SK-N-SH (cell line): Measurements from ENCODE around the gene SMARCE1. TPM values are rescaled to one million over a fixed set of nuclear protein-coding genes. Genes with fewer than 3 reads are reported as not detected.

ENCODE experiments used
- CTCF ChIA-PET: fragments of 300-600, 350-600 bp; formaldehyde crosslinking; extraction: SDS; loops from one replicate; lab custom pipeline; 2021; lab: Yijun Ruan, JAX
- POLR2A ChIA-PET: fragments of 350-600 bp; sonication (Branson Sonifier 250); formaldehyde crosslinking; extraction: SDS; loops from one replicate; lab custom pipeline; 2020; ENCODE audit warnings: antibody characterized with exemption, inconsistent platforms; lab: Yijun Ruan, JAX
- DNase-seq: peaks from one replicate; pipeline ENCODE4 v3.0.0; 2012
- H2AFZ ChIP-seq: fragments of 200-600 bp; sonication (generic); 2 replicates; pipeline ENCODE4 v1.8.1; 2016; ENCODE audit warnings: antibody characterized with exemption, mild to moderate bottlenecking, low read depth
- H3F3A ChIP-seq: fragments of 200-600 bp; sonication (generic); replicated peaks from 2 replicates; pipeline ENCODE3; 2016; ENCODE audit warnings: antibody characterized with exemption, mild to moderate bottlenecking; ENCODE audit not compliant: insufficient read depth
- H3K27ac ChIP-seq, 2 experiments: fragments of 200-500 bp in 1 of 2; fragments of 200-600 bp in 1 of 2; sonication (Bioruptor generic) in 1 of 2; sonication (generic), shearing (Covaris generic) in 1 of 2; 2 replicates each; pipeline versions ENCODE4 v1.5.1 to v1.6.1; 2014 to 2016; ENCODE audit warnings: low read depth in 2 of 2, inconsistent platforms in 1 of 2, low read length in 1 of 2, mild to moderate bottlenecking in 1 of 2, mixed read lengths in 1 of 2
- H3K27me3 ChIP-seq: fragments of 200-600 bp; sonication (generic), shearing (Covaris generic); 2 replicates; pipeline ENCODE4 v1.6.1; 2016; ENCODE audit warnings: mixed run types; ENCODE audit not compliant: insufficient read depth
- H3K36me3 ChIP-seq, 2 experiments: fragments of 200-500 bp in 1 of 2; fragments of 200-600 bp in 1 of 2; sonication (Bioruptor generic) in 1 of 2; sonication (generic) in 1 of 2; replicated peaks in 1 of 2; 2 replicates each; pipeline versions ENCODE3 to v1.5.1; 2014 to 2016; ENCODE audit warnings: low read length in 1 of 2, mild to moderate bottlenecking in 1 of 2; ENCODE audit not compliant: insufficient read depth in 2 of 2, control insufficient read depth in 1 of 2
- H3K4me1 ChIP-seq, 2 experiments: fragments of 200-500 bp in 1 of 2; fragments of 200-600 bp in 1 of 2; sonication (Bioruptor generic) in 1 of 2; sonication (generic), shearing (Covaris generic) in 1 of 2; 2 replicates each; pipeline versions ENCODE4 v1.5.1 to v1.6.1; 2014 to 2016; ENCODE audit warnings: low read depth in 1 of 2, low read length in 1 of 2, mixed run types in 1 of 2; ENCODE audit not compliant: insufficient read depth in 2 of 2, control insufficient read depth in 1 of 2
- H3K4me2 ChIP-seq: fragments of 200-600 bp; sonication (generic), shearing (Covaris generic); 2 replicates; pipeline ENCODE4 v1.6.1; 2017; ENCODE audit warnings: mixed run types
- H3K4me3 ChIP-seq, 2 experiments: fragments of 200-500 bp in 1 of 2; fragments of 200-600 bp in 1 of 2; sonication (Bioruptor generic) in 1 of 2; sonication (generic), shearing (Covaris generic) in 1 of 2; 2 replicates each; pipeline versions ENCODE4 v1.5.1 to v1.8.1; 2014 to 2016; ENCODE audit warnings: low read depth in 2 of 2, inconsistent platforms in 1 of 2, low read length in 1 of 2, mild to moderate bottlenecking in 1 of 2, mixed read lengths in 1 of 2, moderate library complexity in 1 of 2
- H3K79me2 ChIP-seq: fragments of 200-600 bp; sonication (generic); 2 replicates; pipeline ENCODE4 v1.8.1; 2017; ENCODE audit warnings: mild to moderate bottlenecking; ENCODE audit not compliant: insufficient read depth
- H3K9ac ChIP-seq: fragments of 200-600 bp; sonication (generic); 2 replicates; pipeline ENCODE4 v1.6.1; 2017; ENCODE audit warnings: mixed run types
- H3K9me2 ChIP-seq: fragments of 200-600 bp; sonication (generic); 2 replicates; pipeline ENCODE4 v1.6.1; 2017; ENCODE audit warnings: mixed run types
- H3K9me3 ChIP-seq: fragments of 200-600 bp; sonication (generic); 2 replicates; pipeline ENCODE4 v1.6.1; 2017; ENCODE audit warnings: mixed run types, mild to moderate bottlenecking, moderate library complexity
- H4K20me1 ChIP-seq: fragments of 200-600 bp; sonication (generic); 2 replicates; pipeline ENCODE4 v1.6.1; 2017; ENCODE audit warnings: mild to moderate bottlenecking, mixed run types; ENCODE audit not compliant: insufficient read depth
- CHD2 ChIP-seq: fragments of 150-350 bp; IDR thresholded peaks from 2 replicates; pipeline ENCODE4 v1.6.1; 2018; ENCODE audit warnings: low read length; ENCODE audit not compliant: partially characterized antibody
- CTCF ChIP-seq: fragments of 200-600 bp; sonication (generic); IDR thresholded peaks from 2 replicates; pipeline ENCODE4 v1.6.1; 2017; ENCODE audit warnings: antibody characterized with exemption, mild to moderate bottlenecking, moderate library complexity
- FOSL2 ChIP-seq: IDR thresholded peaks from 2 replicates; pipeline ENCODE4 v1.4.0; 2012; ENCODE audit warnings: low read depth, mild to moderate bottlenecking, moderate library complexity, borderline replicate concordance
- FOXM1 ChIP-seq: IDR thresholded peaks from 2 replicates; pipeline ENCODE4 v1.4.0; 2012; ENCODE audit warnings: low read depth, mild to moderate bottlenecking
- GABPA ChIP-seq: IDR thresholded peaks from 2 replicates; pipeline ENCODE4 v1.4.0; 2012; ENCODE audit warnings: low read depth, mild to moderate bottlenecking
- GATA2 ChIP-seq: sonication (generic); formaldehyde crosslinking; IDR thresholded peaks from 2 replicates; pipeline ENCODE4 v1.5.0; 2020; ENCODE audit warnings: mild to moderate bottlenecking, missing genetic modification reagents
- JUND ChIP-seq: IDR thresholded peaks from 2 replicates; pipeline ENCODE4 v1.4.0; 2012
- MEF2A ChIP-seq: IDR thresholded peaks from 2 replicates; pipeline ENCODE4 v1.4.0; 2012; ENCODE audit warnings: low read depth, borderline replicate concordance
- RCOR1 ChIP-seq: fragments of 150-350 bp; IDR thresholded peaks from 2 replicates; pipeline ENCODE4 v1.6.1; 2017; ENCODE audit warnings: antibody characterized with exemption, low read length
- RXRA ChIP-seq: IDR thresholded peaks from 2 replicates; pipeline ENCODE4 v1.4.0; 2012; ENCODE audit warnings: low read depth, mild to moderate bottlenecking, borderline replicate concordance
- SIN3A ChIP-seq: IDR thresholded peaks from 2 replicates; pipeline ENCODE4 v1.6.1; 2012; ENCODE audit warnings: low read depth, mild to moderate bottlenecking, low read length, moderate library complexity, borderline replicate concordance
- TAF1 ChIP-seq: IDR thresholded peaks from 2 replicates; pipeline ENCODE4 v1.6.1; 2012; ENCODE audit warnings: low read depth, mild to moderate bottlenecking, low read length, moderate library complexity, borderline replicate concordance
- TCF12 ChIP-seq: IDR thresholded peaks from 2 replicates; pipeline ENCODE4 v1.4.0; 2012
- USF1 ChIP-seq: IDR thresholded peaks from 2 replicates; pipeline ENCODE4 v1.4.0; 2012; ENCODE audit warnings: low read depth, borderline replicate concordance
- YY1 ChIP-seq: IDR thresholded peaks from 2 replicates; pipeline ENCODE4 v1.4.0; 2012; ENCODE audit warnings: low read depth, mild to moderate bottlenecking
- WGBS: methylation state at CpG from one replicate; pipeline ENCODE4 v1.1.6; 2017; ENCODE audit warnings: low lambda C conversion rate; 5-methylcytosine and 5-hydroxymethylcytosine counted together
- polyA plus RNA-seq, 3 experiments: library from polyadenylated mRNA; depleted of rRNA; stranded (reverse); fragments of >200 nt; gene quantifications; 2 replicates each; pipeline ENCODE4 v1.2.3, GENCODE V29; 2012
- TF ChIP-seq, protein P1 (sequence below): IDR thresholded peaks from 2 replicates; pipeline ENCODE4 v1.4.0; 2012; ENCODE audit warnings: low read depth
- TF ChIP-seq, protein P2 (sequence below): IDR thresholded peaks from 2 replicates; pipeline ENCODE4 v1.4.0; 2012; ENCODE audit warnings: low read depth, borderline replicate concordance

SMARCE1 gene
- polyA plus RNA-seq, 1 of the 3 experiments (the other 2 are of a cell fraction), result 45.9 TPM

- DNase-seq, result no peak
- Histone ChIP-seq H3K36me3 (no peaks in the 10 kb centered on the region), H3K4me2 (no peak overlapping the region), H3K79me2 (no peaks in the 10 kb centered on the region), H3K27ac (no peak overlapping the region), H2AFZ (no peak overlapping the region), H3K4me3 (no peak overlapping the region), H4K20me1 (no peaks in the 10 kb centered on the region), H3K9ac (no peak overlapping the region), H3K9me2 (no peaks in the 10 kb centered on the region), H3F3A (no peaks in the 10 kb centered on the region), H3K4me1 (peaks cover 0 to under 1% of the 10 kb centered on the region in 2 experiments; a peak in 1 of 4 replicates), H3K27me3 (peaks cover 46% of the 10 kb centered on the region), H3K9me3 (no peaks in the 10 kb centered on the region)
- CTCF ChIA-PET, result interaction anchor here (0.9 kb wide), 2 partner anchors 13 to 259 kb away, joined by 3 to 4 read pairs; no protein-coding TSS in a partner anchor
- POLR2A ChIA-PET, result no interaction called here
- WGBS, result 72% methylated on average over 5 of the region's 5 CpGs
- TF ChIP-seq, protein P1, sequence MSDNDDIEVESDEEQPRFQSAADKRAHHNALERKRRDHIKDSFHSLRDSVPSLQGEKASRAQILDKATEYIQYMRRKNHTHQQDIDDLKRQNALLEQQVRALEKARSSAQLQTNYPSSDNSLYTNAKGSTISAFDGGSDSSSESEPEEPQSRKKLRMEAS, result no peak
- TF ChIP-seq FOXM1, result no peak
- no peak for TF ChIP-seq JUND
- no peak for TF ChIP-seq GABPA
- TF ChIP-seq FOSL2, result no peak
- TF ChIP-seq, protein P2, sequence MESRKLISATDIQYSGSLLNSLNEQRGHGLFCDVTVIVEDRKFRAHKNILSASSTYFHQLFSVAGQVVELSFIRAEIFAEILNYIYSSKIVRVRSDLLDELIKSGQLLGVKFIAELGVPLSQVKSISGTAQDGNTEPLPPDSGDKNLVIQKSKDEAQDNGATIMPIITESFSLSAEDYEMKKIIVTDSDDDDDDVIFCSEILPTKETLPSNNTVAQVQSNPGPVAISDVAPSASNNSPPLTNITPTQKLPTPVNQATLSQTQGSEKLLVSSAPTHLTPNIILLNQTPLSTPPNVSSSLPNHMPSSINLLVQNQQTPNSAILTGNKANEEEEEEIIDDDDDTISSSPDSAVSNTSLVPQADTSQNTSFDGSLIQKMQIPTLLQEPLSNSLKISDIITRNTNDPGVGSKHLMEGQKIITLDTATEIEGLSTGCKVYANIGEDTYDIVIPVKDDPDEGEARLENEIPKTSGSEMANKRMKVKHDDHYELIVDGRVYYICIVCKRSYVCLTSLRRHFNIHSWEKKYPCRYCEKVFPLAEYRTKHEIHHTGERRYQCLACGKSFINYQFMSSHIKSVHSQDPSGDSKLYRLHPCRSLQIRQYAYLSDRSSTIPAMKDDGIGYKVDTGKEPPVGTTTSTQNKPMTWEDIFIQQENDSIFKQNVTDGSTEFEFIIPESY, result no peak
- no peak for TF ChIP-seq CHD2
- TF ChIP-seq SIN3A, result no peak
- TF ChIP-seq RCOR1, result no peak
- TF ChIP-seq TAF1, result no peak
These were observed 40.0 kb downstream of the SMARCE1 start for GRCh38 chr17:40607641-40608040.

- no peak for TF ChIP-seq CTCF
- TF ChIP-seq MEF2A, result no peak
- no peak for TF ChIP-seq USF1
- no peak for TF ChIP-seq GATA2 (CRISPR knock-in tag)
- TF ChIP-seq TCF12, result no peak
- no peak for TF ChIP-seq RXRA
- no peak for TF ChIP-seq YY1
- Histone ChIP-seq H3F3A (no peaks in the 10 kb centered on the region), H3K9ac (no peak overlapping the region), H3K4me3 (no peak overlapping the region), H3K4me1 (no peaks in the 10 kb centered on the region), H3K4me2 (no peak overlapping the region), H3K9me3 (no peaks in the 10 kb centered on the region), H3K27ac (no peak overlapping the region), H3K27me3 (peaks cover 44% of the 10 kb centered on the region; the same call in 1 of the 2 replicates), H3K79me2 (no peaks in the 10 kb centered on the region), H3K36me3 (no peaks in the 10 kb centered on the region), H3K9me2 (no peaks in the 10 kb centered on the region), H4K20me1 (no peaks in the 10 kb centered on the region), H2AFZ (no peak overlapping the region)
- WGBS, result 45% methylated on average over 10 of the region's 10 CpGs
- CTCF ChIA-PET, result interaction anchor here (0.9 kb wide), 2 partner anchors 13 to 258 kb away, joined by 3 to 4 read pairs; no protein-coding TSS in a partner anchor
- no peak for DNase-seq
- POLR2A ChIA-PET, result no interaction called here
These were observed 40.9 kb downstream of the SMARCE1 start for GRCh38 chr17:40606548-40607353.
